Endothelial cell of umbilical vein (primary cell): ENCODE data around the gene TMEM11. TPM values are rescaled to one million over a fixed set of nuclear protein-coding genes. Genes with fewer than 3 reads are reported as not detected.

Experiments used
- BruUV-seq: library from RNA; stranded (reverse); fragments of 400-500 nt; replicated peaks from 2 replicates; lab custom pipeline; 2021; lab: Mats Ljungman, UMichigan
- CTCF ChIA-PET: fragments of 300-600, 350-600 bp; sonication (Branson Sonifier 250); formaldehyde crosslinking; loops from one replicate; lab custom pipeline; 2021; ENCODE audit warnings: antibody characterized with exemption, inconsistent platforms; lab: Charles Lee
- POLR2A ChIA-PET: fragments of 300-600, 350-600 bp; sonication (Branson Sonifier 250); formaldehyde crosslinking; loops from one replicate; lab custom pipeline; 2021; ENCODE audit warnings: antibody characterized with exemption, inconsistent platforms; lab: Charles Lee
- DNase-seq: peaks from one replicate; pipeline ENCODE4 v3.0.0-alpha.2; 2011; ENCODE audit warnings: low read depth, low spot score
- FAIRE-seq: peaks from 2 replicates; lab custom pipeline; 2011; peaks lifted over from hg19 to GRCh38; lab: Jason Lieb, UNC
- H2AFZ ChIP-seq: 2 replicates; pipeline ENCODE4 v1.6.0; 2012; ENCODE audit warnings: low read depth, low read length, control low read depth, inconsistent platforms
- H3K27ac ChIP-seq: 2 replicates; pipeline ENCODE4 v1.5.1; 2011; ENCODE audit warnings: low read depth, mild to moderate bottlenecking, control low read depth, low read length, moderate library complexity; ENCODE audit not compliant: insufficient read depth
- H3K27me3 ChIP-seq, 2 experiments: 2 replicates each; pipeline versions ENCODE4 v1.6.0 to v1.6.1; 2011; ENCODE audit warnings: low read length in 2 of 2, mixed read lengths in 1 of 2; ENCODE audit not compliant: control insufficient read depth in 2 of 2, insufficient read depth in 2 of 2
- H3K36me3 ChIP-seq, 2 experiments: 2 replicates in 1 of 2; 3 replicates in 1 of 2; pipeline ENCODE4 v1.5.1; 2011; ENCODE audit warnings: low read length in 2 of 2, mild to moderate bottlenecking in 1 of 2, moderate library complexity in 1 of 2; ENCODE audit not compliant: control insufficient read depth in 2 of 2, insufficient read depth in 2 of 2; ENCODE audit errors: extremely low read depth in 1 of 2
- H3K4me1 ChIP-seq: 3 replicates; pipeline ENCODE4 v1.5.1; 2011; ENCODE audit warnings: mild to moderate bottlenecking, low read length; ENCODE audit not compliant: control insufficient read depth, insufficient read depth; ENCODE audit errors: extremely low read depth
- H3K4me2 ChIP-seq: 2 replicates; pipeline ENCODE4 v1.6.1; 2011; ENCODE audit warnings: low read length, control low read depth, mixed read lengths; ENCODE audit not compliant: insufficient read depth
- H3K4me3 ChIP-seq, 3 experiments: fragments of 200-600 bp in 1 of 3; sonication (generic), shearing (Covaris generic) in 1 of 3; replicated peaks in 1 of 3; 2 replicates each; pipeline ENCODE4 v1.5.1; 2011 to 2016; ENCODE audit warnings: control low read depth in 3 of 3, low read length in 3 of 3, mild to moderate bottlenecking in 2 of 3, inconsistent platforms in 1 of 3, low read depth in 1 of 3, moderate library complexity in 1 of 3; ENCODE audit not compliant: insufficient read depth in 1 of 3
- H3K79me2 ChIP-seq: 2 replicates; pipeline ENCODE4 v1.6.0; 2012; ENCODE audit warnings: low read length, inconsistent platforms; ENCODE audit not compliant: control insufficient read depth, insufficient read depth
- H3K9ac ChIP-seq: replicated peaks from 2 replicates; pipeline ENCODE3; 2011; ENCODE audit warnings: low read length, control low read depth; ENCODE audit not compliant: insufficient read depth; ENCODE audit errors: extremely low read depth
- H3K9me1 ChIP-seq: replicated peaks from 3 replicates; pipeline ENCODE4 v1.6.0; 2011; ENCODE audit warnings: mild to moderate bottlenecking, low read length; ENCODE audit not compliant: control insufficient read depth, insufficient read depth; ENCODE audit errors: extremely low read depth
- H3K9me3 ChIP-seq: replicated peaks from 2 replicates; pipeline ENCODE4 v1.5.1; 2012; ENCODE audit warnings: low read length, inconsistent platforms; ENCODE audit not compliant: control insufficient read depth, insufficient read depth
- H4K20me1 ChIP-seq: replicated peaks from 2 replicates; pipeline ENCODE3; 2011; ENCODE audit warnings: mild to moderate bottlenecking, low read length; ENCODE audit not compliant: control insufficient read depth, insufficient read depth; ENCODE audit errors: extremely low read depth
- CTCF ChIP-seq, 2 donors: IDR thresholded peaks; 1 replicate in 1 of 2; 2 replicates in 1 of 2; pipeline ENCODE4 v1.5.1; 2011; ENCODE audit warnings: low read length in 2 of 2, mild to moderate bottlenecking in 2 of 2, moderate library complexity in 2 of 2, control low read depth in 1 of 2, inconsistent platforms in 1 of 2, low read depth in 1 of 2; ENCODE audit not compliant: insufficient read depth in 1 of 2; ENCODE audit errors: extremely low read depth in 1 of 2
- EZH2 ChIP-seq: IDR thresholded peaks from 2 replicates; pipeline ENCODE4 v1.6.1; 2012; ENCODE audit warnings: borderline replicate concordance, low read depth, mild to moderate bottlenecking, moderate library complexity, low read length, inconsistent platforms; ENCODE audit not compliant: severe bottlenecking
- FOS ChIP-seq: IDR thresholded peaks from 2 replicates; pipeline ENCODE4 v1.6.1; 2011; ENCODE audit warnings: mild to moderate bottlenecking, low read length, moderate library complexity, borderline replicate concordance; ENCODE audit not compliant: insufficient read depth
- GATA2 ChIP-seq: IDR thresholded peaks from 2 replicates; pipeline ENCODE4 v1.7.0; 2011; ENCODE audit warnings: low read depth, mild to moderate bottlenecking, moderate library complexity, mixed read lengths, low read length; ENCODE audit not compliant: insufficient read length, insufficient read depth
- JUN ChIP-seq: IDR thresholded peaks from 2 replicates; pipeline ENCODE4 v1.6.1; 2011; ENCODE audit warnings: borderline replicate concordance, low read depth; ENCODE audit not compliant: insufficient read length, insufficient read depth
- MYC ChIP-seq: IDR thresholded peaks from one replicate; pipeline ENCODE4 v1.6.1; 2011; ENCODE audit warnings: mild to moderate bottlenecking, low read depth, low read length
- POLR2A ChIP-seq: IDR thresholded peaks from 2 replicates; pipeline ENCODE4 v1.6.1; 2012; ENCODE audit warnings: low read depth, mild to moderate bottlenecking, control low read depth, low read length
- POLR2AphosphoS5 ChIP-seq: IDR thresholded peaks from 2 replicates; pipeline ENCODE4 v1.6.1; 2012; ENCODE audit warnings: low read depth, mild to moderate bottlenecking, control low read depth, low read length, moderate library complexity; ENCODE audit not compliant: insufficient read depth
- dilution Hi-C: fragments of 300-500 bp; cut with MboI; formaldehyde crosslinking; loops from one replicate; pipeline ENCODE4 v1.15.0; 2019; ENCODE audit warnings: low sequenced_read_pairs; ENCODE audit not compliant: extremely low pct_ligation_motif_present
- intact Hi-C: fragments of 100-400 bp; cut with micrococcal nuclease; formaldehyde crosslinking; loops from one replicate; pipeline ENCODE4 v1.10.0; 2022
- polyA plus RNA-seq, 4 experiments: library from polyadenylated mRNA; depleted of rRNA in 3 of 4; stranded (reverse) in 3 of 4; unstranded in 1 of 4; fragments of >200 nt; gene quantifications; 2 replicates each; pipeline versions ENCODE4 v1.2.1 to v1.2.3, GENCODE V29; 2011 to 2012; ENCODE audit warnings: missing spikeins in 1 of 4
- total RNA-seq: library from RNA; stranded (reverse); gene quantifications from 2 replicates; pipeline ENCODE4 v1.2.3, GENCODE V29; 2021
- TF ChIP-seq, protein P1 (sequence below): IDR thresholded peaks from 2 replicates; pipeline ENCODE4 v1.6.1; 2011; ENCODE audit not compliant: insufficient read depth, insufficient read length

The TMEM11 gene
- total and polyA plus RNA-seq, 2 donors (not counting 3 experiments of a cell fraction or from before 2014, with no cell fraction given): 27.4 to 79.9 TPM

- Histone ChIP-seq H3K4me2 (no peak overlapping the region), H3K79me2 (peaks cover 28% of the 10 kb centered on the region), H3K4me3 (no peak overlapping the region), H3K27me3 (no peaks in the 10 kb centered on the region), H3K9me3 (no peaks in the 10 kb centered on the region), H3K27ac (no peak overlapping the region), H3K9me1 (no peaks in the 10 kb centered on the region), H3K4me1 (peaks cover 16% of the 10 kb centered on the region), H3K9ac (no peak overlapping the region), H2AFZ (no peak overlapping the region), H4K20me1 (no peaks in the 10 kb centered on the region), H3K36me3 (peaks cover 0 to 7% of the 10 kb centered on the region in 2 experiments)
- no peak for DNase-seq
- POLR2A ChIA-PET: no interaction called here
- no TSS peak for BruUV-seq
- FAIRE-seq: no peak
- no peak for TF ChIP-seq GATA2
- TF ChIP-seq FOS: no peak
- TF ChIP-seq EZH2: no peak
- TF ChIP-seq MYC: no peak
- TF ChIP-seq, protein P1, sequence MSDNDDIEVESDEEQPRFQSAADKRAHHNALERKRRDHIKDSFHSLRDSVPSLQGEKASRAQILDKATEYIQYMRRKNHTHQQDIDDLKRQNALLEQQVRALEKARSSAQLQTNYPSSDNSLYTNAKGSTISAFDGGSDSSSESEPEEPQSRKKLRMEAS: no peak
- TF ChIP-seq JUN: no peak
- no peak for TF ChIP-seq POLR2A
- no peak for TF ChIP-seq CTCF (IDR thresholded peaks at IDR 0.05; ENCODE audit: extremely low read depth in 1 of 2, insufficient read depth in 1 of 2, low read depth in 1 of 2, low read length in 2 of 2)
- no peak for TF ChIP-seq POLR2AphosphoS5
- intact Hi-C loops: loop anchor here (10.0 kb wide), 1 partner anchor 53 kb away; no protein-coding TSS in a partner anchor
- dilution Hi-C loops: no loop called here
- CTCF ChIA-PET: interaction anchor here (1.0 kb wide), 2 partner anchors 88 to 98 kb away, joined by 3 to 4 read pairs; no protein-coding TSS in a partner anchor
Observed at GRCh38 chr17:21217346-21217745, 3.4 kb upstream of the TMEM11 start.
